ENCODE results near the gene TET2.

TET2 gene

DNA sequence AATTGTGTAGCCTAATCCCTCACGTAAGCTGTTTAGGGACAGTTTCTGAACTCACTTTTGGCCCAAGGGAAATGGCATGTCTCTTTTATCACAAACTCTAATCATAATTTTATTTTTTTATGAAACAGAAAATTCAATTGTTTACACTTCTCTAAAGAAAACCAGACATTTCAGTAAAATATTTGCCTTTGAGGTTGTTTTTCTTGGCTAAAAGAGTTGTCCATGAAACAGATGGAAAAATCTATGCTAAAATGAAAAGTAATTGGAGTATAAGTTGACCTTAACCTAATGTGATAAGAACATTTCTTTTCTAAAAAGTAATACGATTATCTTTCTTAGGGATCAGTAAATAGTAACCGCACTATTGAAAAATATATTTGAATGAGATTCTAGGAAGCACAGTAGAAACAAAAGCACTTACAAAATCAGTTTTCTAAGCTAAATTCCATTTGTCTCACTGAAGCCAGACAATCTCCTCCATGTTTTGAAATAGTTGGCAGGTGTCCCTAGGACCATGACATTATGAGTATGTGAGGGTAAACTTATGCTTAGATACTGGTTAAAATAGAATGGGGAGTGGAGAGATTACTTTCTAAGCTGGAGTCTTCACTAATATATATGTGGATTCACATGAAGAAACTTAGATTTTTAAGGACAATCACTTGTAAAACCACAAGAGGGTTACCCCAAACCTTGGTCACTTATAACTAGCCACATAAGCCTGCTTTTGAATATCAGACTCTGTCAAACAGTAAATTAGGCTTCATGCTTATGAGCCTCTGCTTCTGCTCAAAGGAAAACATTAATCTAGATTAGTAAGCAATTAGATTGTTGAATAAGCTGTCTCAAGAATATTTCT lies 20.1 kb upstream of the TET2 start:
- Histone ChIP-seq H3K36me3 (ENCODE audit: control insufficient read depth, insufficient read depth, low read length) (no peaks in the 10 kb centered on the region), H3K4me3 (ENCODE audit: low read depth, low read length) (no peak overlapping the region), H3K27me3 (ENCODE audit: control insufficient read depth, insufficient read depth, low read length) (no peaks in the 10 kb centered on the region), H3K9me3 (ENCODE audit: control insufficient read depth, insufficient read depth, low read length) (no peaks in the 10 kb centered on the region), H3K9ac (ENCODE audit: low read depth, low read length) (no peak overlapping the region), H3K4me1 (ENCODE audit: control insufficient read depth, insufficient read depth, low read length) (no peaks in the 10 kb centered on the region)

DNA sequence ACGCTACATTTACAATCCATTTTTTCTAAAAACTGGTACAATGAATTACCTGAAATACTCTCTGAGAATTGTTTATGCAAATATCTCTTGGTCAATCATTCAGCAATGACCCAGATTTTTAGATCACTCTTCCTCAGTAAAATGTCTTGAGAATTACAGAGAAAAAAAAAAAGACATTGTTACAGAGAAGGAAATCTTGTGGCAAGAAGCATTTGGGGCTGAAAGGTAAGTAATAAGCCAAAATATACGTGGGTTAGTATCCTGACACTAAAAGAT lies 19.6 kb upstream of the TET2 start:
- Histone ChIP-seq H3K36me3 (ENCODE audit: control insufficient read depth, insufficient read depth, low read length) (no peaks in the 10 kb centered on the region), H3K9ac (ENCODE audit: low read depth, low read length) (no peak overlapping the region), H3K27me3 (ENCODE audit: control insufficient read depth, insufficient read depth, low read length) (no peaks in the 10 kb centered on the region), H3K4me1 (ENCODE audit: control insufficient read depth, insufficient read depth, low read length) (no peaks in the 10 kb centered on the region), H3K4me3 (ENCODE audit: low read depth, low read length) (no peak overlapping the region), H3K9me3 (ENCODE audit: control insufficient read depth, insufficient read depth, low read length) (no peaks in the 10 kb centered on the region)

DNA sequence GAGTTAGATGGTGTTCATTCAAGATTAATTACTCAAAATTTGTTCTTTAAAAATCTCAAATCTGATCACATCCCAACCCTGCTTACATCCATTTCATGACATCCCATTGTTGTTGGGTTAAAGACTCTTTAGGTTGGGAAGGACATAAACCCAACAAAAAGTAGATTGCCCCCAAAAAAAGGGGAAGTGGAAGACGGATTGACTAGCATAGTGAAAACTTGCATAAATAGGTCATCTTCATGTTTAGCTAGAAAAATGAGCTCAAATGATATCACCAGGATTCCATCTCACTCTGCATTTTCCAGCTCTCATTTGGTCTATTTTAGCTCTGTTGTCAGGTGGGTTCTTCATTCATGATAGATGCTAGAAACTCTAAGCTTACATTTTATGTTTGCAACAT lies 18.5 kb upstream of the TET2 start:
- no peak overlapping the region for H3K9ac ChIP-seq (ENCODE audit: low read depth, low read length)

DNA sequence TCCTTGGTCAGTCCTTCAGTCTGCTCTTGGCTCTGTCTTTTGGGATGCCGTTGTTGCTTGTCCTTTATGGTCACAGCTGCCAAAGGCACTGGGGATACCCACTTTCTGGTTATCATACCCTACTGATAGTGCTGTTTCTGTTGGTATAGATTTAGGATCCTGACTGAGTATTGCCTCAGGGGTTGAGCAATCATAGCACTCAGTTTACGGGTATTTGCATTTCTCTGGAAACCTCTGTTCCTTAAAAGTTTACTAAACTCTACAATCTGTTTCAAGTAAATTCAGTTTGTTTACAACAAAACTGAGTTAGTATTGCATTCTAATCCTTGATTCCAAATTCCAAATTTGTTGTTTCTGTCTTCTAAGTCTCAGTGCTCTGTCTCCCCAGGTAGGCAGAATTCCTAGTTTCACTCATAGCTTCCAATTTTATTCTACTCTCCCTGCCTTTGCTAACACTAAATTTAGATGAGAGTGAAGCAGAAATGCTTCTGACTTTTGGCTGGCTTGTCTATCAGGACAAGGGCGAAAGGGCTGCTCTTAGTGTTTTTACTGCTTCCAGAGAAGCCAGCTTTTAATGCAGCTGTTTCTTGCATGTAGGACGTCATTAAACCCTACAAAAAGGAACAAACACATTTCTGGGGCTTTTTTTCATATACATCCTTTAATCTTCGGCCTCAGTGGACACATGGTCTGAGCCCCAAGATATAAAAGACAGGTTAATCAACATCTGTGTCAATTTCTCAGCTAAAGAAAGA lies 17.2 kb upstream of the TET2 start:
- H3K9me3 ChIP-seq (ENCODE audit: control insufficient read depth, insufficient read depth, low read length) = no peaks in the 10 kb centered on the region

More for the DNA sequence above, 18.5 kb upstream of the TET2 start:
- Histone ChIP-seq H3K36me3 (ENCODE audit: control insufficient read depth, insufficient read depth, low read length) (no peaks in the 10 kb centered on the region), H3K4me3 (ENCODE audit: low read depth, low read length) (no peak overlapping the region), H3K4me1 (ENCODE audit: control insufficient read depth, insufficient read depth, low read length) (no peaks in the 10 kb centered on the region), H3K9me3 (ENCODE audit: control insufficient read depth, insufficient read depth, low read length) (no peaks in the 10 kb centered on the region), H3K27me3 (ENCODE audit: control insufficient read depth, insufficient read depth, low read length) (no peaks in the 10 kb centered on the region)

DNA sequence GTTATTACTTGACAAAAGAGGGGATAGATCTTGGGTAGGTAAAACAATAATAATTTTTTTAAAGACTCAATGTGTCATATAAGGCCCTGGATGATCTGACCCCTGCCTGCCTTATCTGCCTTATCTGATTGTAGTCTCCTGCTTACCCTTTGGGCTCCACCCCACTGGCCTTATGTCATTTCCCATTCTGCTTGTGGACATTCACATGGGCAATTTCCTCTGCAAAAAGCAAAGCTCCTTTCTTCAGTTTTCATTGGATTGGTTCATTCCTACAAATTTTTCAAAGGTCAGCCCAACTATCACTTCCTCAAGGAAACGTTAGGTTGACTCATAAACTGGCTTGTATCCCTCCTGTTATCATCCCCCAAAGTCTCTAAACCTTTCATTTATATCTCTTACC lies 15.7 kb upstream of the TET2 start:
- no peaks in the 10 kb centered on the region for H3K36me3 ChIP-seq (ENCODE audit: control insufficient read depth, insufficient read depth, low read length)
- no peaks in the 10 kb centered on the region for H3K4me1 ChIP-seq (ENCODE audit: control insufficient read depth, insufficient read depth, low read length)
- no peak overlapping the region for H3K4me3 ChIP-seq (ENCODE audit: low read depth, low read length)
- H3K27me3 ChIP-seq (ENCODE audit: control insufficient read depth, insufficient read depth, low read length) = no peaks in the 10 kb centered on the region
- H3K9me3 ChIP-seq (ENCODE audit: control insufficient read depth, insufficient read depth, low read length) = no peaks in the 10 kb centered on the region
- no peak overlapping the region for H3K9ac ChIP-seq (ENCODE audit: low read depth, low read length)

More for the DNA sequence above, 17.2 kb upstream of the TET2 start:
- no peak overlapping the region for H3K4me3 ChIP-seq (ENCODE audit: low read depth, low read length)
- H3K27me3 ChIP-seq (ENCODE audit: control insufficient read depth, insufficient read depth, low read length) = no peaks in the 10 kb centered on the region
- H3K36me3 ChIP-seq (ENCODE audit: control insufficient read depth, insufficient read depth, low read length) = no peaks in the 10 kb centered on the region
- H3K9ac ChIP-seq (ENCODE audit: low read depth, low read length) = no peak overlapping the region
- no peaks in the 10 kb centered on the region for H3K4me1 ChIP-seq (ENCODE audit: control insufficient read depth, insufficient read depth, low read length)

DNA sequence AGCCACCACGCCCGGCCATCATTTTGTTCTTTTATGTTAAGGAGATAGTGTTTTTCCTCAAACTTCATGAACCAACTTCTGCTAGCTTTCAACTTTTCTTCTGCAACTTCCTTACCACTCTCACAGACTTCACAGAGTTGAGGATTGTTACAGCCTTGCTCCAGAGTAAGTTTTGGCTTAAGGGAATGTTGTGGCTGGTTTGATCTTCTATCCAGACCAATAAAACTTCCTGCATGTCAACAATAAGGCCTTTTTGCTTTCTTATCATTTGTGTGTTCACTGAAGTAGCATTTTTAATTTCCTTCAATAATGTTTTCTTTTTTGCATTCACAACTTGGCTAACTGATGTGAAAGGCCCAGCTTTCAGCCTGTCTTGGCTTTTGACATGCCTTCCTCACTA lies 12.7 kb upstream of the TET2 start:
- no peak overlapping the region for H3K4me3 ChIP-seq (ENCODE audit: low read depth, low read length)
- H3K4me1 ChIP-seq (ENCODE audit: control insufficient read depth, insufficient read depth, low read length) = no peaks in the 10 kb centered on the region

DNA sequence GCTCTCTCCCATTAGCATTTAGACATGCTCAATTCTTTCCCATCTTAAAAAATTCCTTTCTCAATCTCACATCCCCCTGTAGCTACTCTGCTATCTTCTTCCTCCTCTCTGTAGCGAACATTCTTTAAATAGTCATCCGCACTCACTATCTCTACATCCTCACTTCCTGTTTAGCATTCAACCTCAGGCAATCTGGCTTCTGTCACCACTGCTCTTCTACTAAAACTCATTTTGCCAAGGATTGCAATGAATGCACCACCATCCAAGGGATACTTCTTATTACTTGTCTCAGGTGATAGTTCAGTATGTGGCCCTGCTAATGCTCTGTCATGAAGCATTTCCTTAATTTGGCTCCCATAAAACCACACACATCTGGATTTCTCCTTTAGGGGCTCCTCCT lies 10.9 kb upstream of the TET2 start:
- H3K4me3 ChIP-seq (ENCODE audit: low read depth, low read length) = no peak overlapping the region

More for the DNA sequence above, 12.7 kb upstream of the TET2 start:
- H3K9me3 ChIP-seq (ENCODE audit: control insufficient read depth, insufficient read depth, low read length) = no peaks in the 10 kb centered on the region
- H3K36me3 ChIP-seq (ENCODE audit: control insufficient read depth, insufficient read depth, low read length) = no peaks in the 10 kb centered on the region
- H3K27me3 ChIP-seq (ENCODE audit: control insufficient read depth, insufficient read depth, low read length) = peaks cover 2% of the 10 kb centered on the region
- H3K9ac ChIP-seq (ENCODE audit: low read depth, low read length) = no peak overlapping the region

DNA sequence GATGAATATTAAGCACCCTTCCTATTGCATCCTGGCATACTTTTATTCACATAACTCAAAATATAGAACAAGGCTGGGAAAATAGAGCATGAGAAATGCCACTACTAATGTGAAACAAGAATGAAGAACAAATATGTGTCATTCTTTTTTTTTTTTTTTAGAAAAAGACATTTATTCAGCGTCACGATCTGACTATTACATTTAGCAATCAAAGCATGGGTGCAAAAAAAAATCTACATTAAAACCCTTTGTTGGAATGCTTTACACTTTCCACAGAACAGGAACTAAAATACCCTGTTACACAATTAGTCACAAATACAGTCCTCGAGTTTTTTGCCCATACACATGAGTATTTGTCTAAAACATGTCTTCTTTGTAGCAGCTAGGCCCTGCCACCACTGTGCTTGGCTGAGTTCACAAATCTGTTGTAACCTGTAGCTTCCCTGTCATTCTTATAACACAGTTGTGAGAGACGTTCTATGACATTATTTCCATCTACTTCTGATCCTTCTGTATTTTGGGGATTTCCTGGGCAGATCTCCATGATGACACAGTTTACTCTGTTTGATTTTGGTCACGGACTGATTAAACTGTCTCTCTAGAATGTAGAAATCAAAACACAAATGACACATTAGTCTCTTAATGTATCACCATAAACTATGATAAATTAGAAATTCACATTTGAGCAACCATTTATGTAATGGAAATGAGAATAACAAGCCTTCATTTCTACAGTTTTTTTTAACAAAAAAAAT lies 9.4 kb upstream of the TET2 start:
- no peaks in the 10 kb centered on the region for H3K4me1 ChIP-seq (ENCODE audit: control insufficient read depth, insufficient read depth, low read length)
- no peaks in the 10 kb centered on the region for H3K9me3 ChIP-seq (ENCODE audit: control insufficient read depth, insufficient read depth, low read length)
- peaks cover 19% of the 10 kb centered on the region for H3K27me3 ChIP-seq (ENCODE audit: control insufficient read depth, insufficient read depth, low read length)
- no peak overlapping the region for H3K4me3 ChIP-seq (ENCODE audit: low read depth, low read length)
- no peak overlapping the region for H3K9ac ChIP-seq (ENCODE audit: low read depth, low read length)
- H3K36me3 ChIP-seq (ENCODE audit: control insufficient read depth, insufficient read depth, low read length) = no peaks in the 10 kb centered on the region

More for the DNA sequence above, 10.9 kb upstream of the TET2 start:
- H3K36me3 ChIP-seq (ENCODE audit: control insufficient read depth, insufficient read depth, low read length) = no peaks in the 10 kb centered on the region
- peaks cover 6% of the 10 kb centered on the region for H3K27me3 ChIP-seq (ENCODE audit: control insufficient read depth, insufficient read depth, low read length)
- H3K4me1 ChIP-seq (ENCODE audit: control insufficient read depth, insufficient read depth, low read length) = no peaks in the 10 kb centered on the region
- H3K9me3 ChIP-seq (ENCODE audit: control insufficient read depth, insufficient read depth, low read length) = no peaks in the 10 kb centered on the region
- no peak overlapping the region for H3K9ac ChIP-seq (ENCODE audit: low read depth, low read length)

DNA sequence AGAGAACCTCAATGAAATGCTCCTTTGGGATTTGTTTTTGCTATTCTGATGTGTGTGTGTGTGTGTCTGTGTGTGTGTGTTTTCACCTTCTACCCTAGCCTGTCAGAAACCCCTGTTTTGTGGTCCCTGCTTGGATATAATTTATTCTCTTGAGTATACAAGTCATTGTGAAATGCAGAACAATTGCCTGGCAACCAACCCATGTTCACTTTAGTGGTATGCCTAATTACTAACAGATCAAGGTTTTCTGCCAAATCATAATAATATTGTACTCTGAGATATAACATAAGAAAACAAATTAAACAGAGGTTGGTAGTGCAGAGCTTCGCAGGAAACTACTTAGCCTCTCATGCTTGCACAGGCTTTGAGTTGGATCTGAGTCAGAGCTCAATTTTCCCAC lies 7.0 kb upstream of the TET2 start:
- Histone ChIP-seq H3K9ac (ENCODE audit: low read depth, low read length) (no peak overlapping the region), H3K4me3 (ENCODE audit: low read depth, low read length) (no peak overlapping the region), H3K27me3 (ENCODE audit: control insufficient read depth, insufficient read depth, low read length) (peaks cover 42% of the 10 kb centered on the region)

DNA sequence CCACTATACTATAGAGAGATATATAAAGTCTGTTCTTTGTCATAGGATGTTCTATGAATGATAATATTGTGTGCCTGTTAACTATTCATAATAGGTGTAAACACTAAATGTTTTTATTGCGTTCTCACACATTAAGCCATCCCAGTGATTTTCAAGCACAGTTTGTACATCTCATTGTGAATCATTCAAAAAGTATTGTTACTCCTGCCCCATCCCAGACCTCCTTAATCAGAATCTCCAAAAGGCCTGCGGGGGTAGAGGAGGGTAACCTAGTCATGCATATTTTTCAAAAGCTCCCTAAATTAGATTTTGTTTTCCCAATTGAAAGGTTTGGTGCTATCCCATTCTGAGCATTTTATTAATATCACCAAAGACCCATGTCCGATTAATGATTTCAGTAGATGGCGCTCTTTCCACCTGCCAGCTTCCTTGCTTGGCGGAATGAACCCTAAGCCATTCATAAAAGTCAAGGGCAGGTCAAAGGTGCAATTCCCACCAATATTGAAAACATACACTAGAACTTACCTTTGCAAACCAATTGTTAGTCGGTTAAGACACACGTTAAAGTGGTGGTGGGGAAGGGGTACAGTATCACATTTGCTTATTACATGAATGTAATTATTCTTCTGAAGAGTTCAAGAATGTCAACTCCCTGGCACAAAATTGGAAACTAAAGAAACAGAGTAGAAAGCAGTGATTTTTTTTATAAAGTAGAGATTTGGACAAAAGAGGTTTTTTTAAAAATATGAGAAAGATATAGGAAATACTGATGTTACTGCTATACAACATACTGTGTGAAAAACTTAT lies 5.8 kb upstream of the TET2 start:
- H3K36me3 ChIP-seq (ENCODE audit: control insufficient read depth, insufficient read depth, low read length) = no peaks in the 10 kb centered on the region
- peaks cover 54% of the 10 kb centered on the region for H3K27me3 ChIP-seq (ENCODE audit: control insufficient read depth, insufficient read depth, low read length)
- H3K4me1 ChIP-seq (ENCODE audit: control insufficient read depth, insufficient read depth, low read length) = peaks cover 4% of the 10 kb centered on the region
- H3K9ac ChIP-seq (ENCODE audit: low read depth, low read length) = no peak overlapping the region
- H3K4me3 ChIP-seq (ENCODE audit: low read depth, low read length) = no peak overlapping the region
- no peaks in the 10 kb centered on the region for H3K9me3 ChIP-seq (ENCODE audit: control insufficient read depth, insufficient read depth, low read length)

More for the DNA sequence above, 7.0 kb upstream of the TET2 start:
- H3K9me3 ChIP-seq (ENCODE audit: control insufficient read depth, insufficient read depth, low read length) = no peaks in the 10 kb centered on the region
- no peaks in the 10 kb centered on the region for H3K4me1 ChIP-seq (ENCODE audit: control insufficient read depth, insufficient read depth, low read length)
- H3K36me3 ChIP-seq (ENCODE audit: control insufficient read depth, insufficient read depth, low read length) = no peaks in the 10 kb centered on the region
